Left ventricle myocardium superior (tissue), 1 donor: ENCODE data around the gene PKD2. TPM values are rescaled to one million over a fixed set of nuclear protein-coding genes. Genes with fewer than 3 reads are reported as not detected.
"Not testable (repeated sequence)": the region's sequence is repeated elsewhere in the genome, so short reads cannot be mapped to it uniquely, and the experiment has no call there.

Source experiments
- ATAC-seq: fragments of 200-7000 bp; cut with Tn5 transposase; one replicate; pipeline ENCODE4 v1.9.1; 2020; ENCODE audit warnings: mild to moderate bottlenecking, moderate library complexity
- DNase-seq: peaks from one replicate; pipeline ENCODE4 v3.0.0-alpha.2; 2020
- intact Hi-C: fragments of 100-400 bp; cut with micrococcal nuclease; formaldehyde crosslinking; loops from one replicate; pipeline ENCODE4 v1.11.0; 2022
- total RNA-seq: library from RNA; stranded (reverse); fragmentation: NEBNext Ultra II Directional; extraction: Animal tissue kit (Norgen Biotek cat#: 25700); gene quantifications from one replicate; pipeline ENCODE4 v1.2.1, GENCODE V29; 2021
- donor health status: DM: no; HTN: yes; CAD: no; lungs with severe emphysema.

The PKD2 gene
- total RNA-seq, 1 donor from 2014 or later: 13.3 TPM

DNA sequence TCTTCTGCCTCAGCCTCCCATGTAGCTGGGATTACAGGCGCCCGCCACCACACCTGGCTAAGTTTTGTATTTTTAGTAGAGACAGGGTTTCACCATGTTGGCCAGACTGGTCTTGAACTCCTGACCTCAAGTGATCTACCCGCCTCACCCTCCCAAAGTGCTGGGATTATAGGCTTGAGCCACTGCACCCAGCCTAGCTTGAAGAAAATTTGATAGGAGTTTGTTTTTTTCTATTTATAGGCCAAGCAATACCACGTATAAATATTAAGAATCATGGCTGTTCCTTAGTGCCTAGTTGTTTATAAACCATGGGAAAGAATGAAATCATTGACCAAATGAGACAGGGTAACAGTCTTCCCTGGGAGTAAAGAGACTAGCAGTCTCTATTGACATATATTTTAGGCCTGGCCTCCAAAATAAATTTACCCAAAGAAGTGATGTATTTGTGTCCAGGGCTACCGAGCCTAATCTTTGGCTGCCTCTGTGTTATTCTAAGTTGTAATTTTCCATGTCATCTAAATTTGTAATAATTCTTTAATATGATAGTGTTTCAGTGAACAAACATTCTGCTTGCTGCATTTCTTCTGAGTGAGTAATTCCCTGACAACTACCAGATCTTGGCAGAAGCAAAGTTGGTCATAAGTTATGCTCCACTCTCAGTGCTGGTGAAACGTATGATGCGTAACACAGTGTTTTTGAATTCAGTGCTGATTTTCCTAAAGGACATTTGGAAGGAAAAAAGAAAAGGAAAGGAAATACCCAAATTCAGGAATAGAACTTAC lies 10.3 kb downstream of the PKD2 start:
- intact Hi-C loops: no loop called here
- no peak for DNase-seq
- ATAC-seq: peak; percentile 94

DNA sequence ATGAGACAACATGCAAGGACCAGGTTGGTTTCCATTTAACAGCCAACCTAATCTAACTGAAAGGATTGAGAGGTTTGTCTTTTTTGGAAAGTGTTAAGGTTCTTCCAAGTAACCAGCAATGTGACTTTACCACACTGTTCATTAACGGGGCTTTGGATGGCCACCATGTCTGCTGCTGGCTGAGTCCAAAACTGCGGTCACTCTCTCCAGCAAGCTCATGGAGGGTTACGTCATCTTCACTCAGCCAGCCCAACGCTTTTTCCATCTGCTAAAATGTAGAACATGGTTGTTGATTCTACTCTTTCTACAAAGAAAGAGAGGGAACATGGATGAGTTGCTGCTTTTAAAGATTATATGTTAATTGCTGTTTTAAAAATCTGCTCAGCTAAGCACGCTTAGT lies 11.0 kb downstream of the PKD2 start:
- intact Hi-C loops: no loop called here
- DNase-seq: peak; percentile 39
- peak; percentile 79 for ATAC-seq

DNA sequence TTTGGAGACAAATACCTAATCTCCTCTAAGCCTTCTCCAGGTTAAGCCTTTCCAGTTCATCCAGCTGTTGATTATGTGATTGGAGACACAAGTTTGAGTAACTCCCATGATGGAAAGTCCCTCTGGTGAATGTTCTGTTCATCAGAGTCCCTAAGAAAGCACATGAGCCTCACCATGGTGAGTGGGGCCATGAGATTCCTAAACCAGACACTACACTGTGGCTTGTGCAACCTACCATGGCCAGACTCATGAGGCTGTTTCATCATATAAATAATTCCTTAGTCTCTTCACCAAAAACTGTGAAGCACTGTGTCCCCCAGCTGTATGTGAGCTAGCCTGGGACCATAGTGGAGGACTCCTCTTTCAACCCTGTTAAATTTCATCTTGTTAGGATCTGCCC lies 14.4 kb downstream of the PKD2 start:
- intact Hi-C loops: no loop called here
- no peak for ATAC-seq
- DNase-seq: no peak

DNA sequence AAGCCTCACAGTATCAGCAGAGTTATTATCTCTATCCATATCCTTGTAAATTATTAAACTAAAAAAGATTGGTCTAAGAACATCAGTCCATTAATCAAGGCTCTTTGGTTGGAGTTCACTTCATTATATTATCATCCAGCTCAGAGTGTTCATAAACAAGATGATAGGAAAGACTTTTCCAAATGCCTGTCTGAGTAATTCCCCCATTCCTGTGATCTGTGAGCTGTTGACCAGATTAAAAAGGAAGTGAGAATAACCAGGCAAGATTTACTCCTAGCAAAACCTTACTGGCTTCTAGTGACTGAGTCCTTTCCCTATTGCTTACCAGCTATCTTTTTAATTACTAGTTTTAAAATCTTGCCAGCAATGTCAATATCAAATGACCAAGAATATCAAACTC lies 14.9 kb downstream of the PKD2 start:
- ATAC-seq (no peak), DNase-seq (no peak)
- intact Hi-C loops: no loop called here

- DNase-seq, ATAC-seq, intact Hi-C loops: not testable (repeated sequence)
Observed at GRCh38 chr4:88025868-88026661, 18.6 kb downstream of the PKD2 start.

DNA sequence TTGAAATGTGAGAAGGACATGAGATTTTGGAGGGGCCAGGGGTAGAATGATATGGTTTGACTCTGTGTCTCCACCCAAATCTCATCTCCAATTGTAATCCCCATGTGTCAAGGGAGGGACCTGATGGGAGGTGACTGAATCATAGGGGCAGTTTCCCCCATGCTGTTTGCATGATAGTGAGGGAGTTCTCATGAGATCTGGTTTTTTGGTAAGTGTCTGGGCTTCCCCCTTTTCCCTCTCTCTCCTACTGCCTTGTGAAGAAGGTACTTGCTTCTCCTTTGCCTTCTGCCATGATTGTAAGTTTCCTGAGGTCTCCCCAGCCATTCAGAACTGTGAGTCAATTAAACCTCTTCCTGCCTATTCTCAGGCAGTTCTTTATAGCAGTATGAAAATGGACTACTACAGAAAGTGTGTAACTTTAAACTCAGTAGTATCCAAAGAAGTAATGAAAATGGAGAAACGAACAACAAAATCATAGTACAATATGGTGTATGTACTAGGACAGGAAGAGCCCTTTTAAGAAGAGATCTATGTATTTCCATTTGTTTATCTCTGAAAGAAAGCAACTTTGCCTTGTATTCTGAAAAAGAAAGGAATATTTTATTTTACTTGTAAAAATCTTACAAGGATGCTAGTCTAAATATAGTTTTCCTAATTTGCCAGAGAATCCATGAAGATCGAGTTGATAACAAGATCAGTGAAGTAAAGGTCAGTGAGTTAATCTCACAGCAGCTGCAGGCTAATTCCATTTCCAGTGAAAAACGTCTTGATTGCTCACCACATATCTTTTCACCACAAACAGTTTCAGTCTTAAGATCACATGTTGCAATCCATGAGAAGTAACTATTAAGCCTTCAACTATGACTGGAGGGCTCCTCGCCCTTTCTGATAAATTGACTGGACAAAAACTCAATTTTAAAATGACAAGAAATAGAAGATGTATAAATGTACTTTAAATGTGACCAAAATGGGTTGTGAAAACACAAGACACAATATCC lies 20.5 kb downstream of the PKD2 start:
- no peak for DNase-seq
- intact Hi-C loops: no loop called here
- peak; percentile 43 for ATAC-seq

GRCh38 chr4:88028946-88029345 lies 21.5 kb downstream of the PKD2 start:
- DNase-seq (no peak), ATAC-seq (no peak)
- intact Hi-C loops: no loop called here

DNA sequence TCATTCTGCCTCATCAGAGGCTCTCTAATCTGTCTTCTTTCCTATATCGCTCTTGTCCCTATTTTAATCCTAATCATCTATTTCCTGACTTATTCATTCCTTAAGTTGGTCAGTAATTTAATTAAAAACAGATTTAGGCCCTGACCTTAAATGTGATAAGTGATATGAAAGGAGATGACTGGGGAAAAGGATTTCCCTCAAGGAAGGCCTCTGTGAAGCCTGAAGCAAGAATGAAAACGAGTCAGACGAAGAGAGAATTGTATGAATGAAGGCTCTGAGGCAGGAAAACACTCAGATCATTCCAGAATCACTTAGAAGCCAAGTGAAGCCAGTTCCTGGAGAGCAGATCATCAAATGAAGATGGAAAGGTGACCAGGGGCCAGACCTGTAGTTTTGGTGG lies 22.1 kb downstream of the PKD2 start:
- no peak for ATAC-seq
- intact Hi-C loops: no loop called here
- DNase-seq: no peak

DNA sequence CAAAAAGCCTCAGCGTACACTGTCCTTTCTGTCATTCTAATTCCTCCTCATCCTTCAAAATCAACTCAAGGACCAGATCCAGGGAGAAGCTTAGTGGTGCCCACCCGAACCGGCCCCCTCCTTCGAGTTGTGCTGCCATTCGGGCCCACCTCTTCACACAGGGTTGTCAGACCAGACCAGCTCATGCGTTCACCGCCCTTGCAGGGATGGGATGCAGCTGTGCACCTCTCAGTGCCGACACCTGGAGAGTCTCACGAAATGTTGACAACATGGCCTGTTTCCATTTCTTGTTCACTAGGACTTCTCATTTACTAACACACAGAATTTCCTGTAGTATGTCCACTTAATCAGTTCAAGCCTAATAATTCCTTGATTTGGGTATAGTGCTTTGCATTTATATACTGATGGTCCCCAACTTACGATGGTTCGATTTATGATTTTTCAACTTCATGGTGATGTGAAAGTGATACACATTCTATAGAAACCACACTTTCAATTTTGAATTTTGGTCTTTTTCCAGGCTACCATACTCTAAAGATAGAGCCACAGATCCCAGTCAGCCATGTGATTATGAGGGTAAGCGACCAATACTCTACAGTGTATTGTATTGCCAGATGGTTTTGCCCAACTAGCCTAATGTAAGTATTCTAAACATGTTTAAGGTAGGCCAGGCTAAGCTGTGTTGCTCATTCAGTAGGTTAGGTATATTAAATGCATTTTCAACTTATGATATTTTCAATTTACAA lies 23.3 kb downstream of the PKD2 start:
- ATAC-seq (no peak), DNase-seq (no peak)
- intact Hi-C loops: loop anchor here (10.0 kb wide), 1 partner anchor 184 kb away; no protein-coding TSS in a partner anchor

DNA sequence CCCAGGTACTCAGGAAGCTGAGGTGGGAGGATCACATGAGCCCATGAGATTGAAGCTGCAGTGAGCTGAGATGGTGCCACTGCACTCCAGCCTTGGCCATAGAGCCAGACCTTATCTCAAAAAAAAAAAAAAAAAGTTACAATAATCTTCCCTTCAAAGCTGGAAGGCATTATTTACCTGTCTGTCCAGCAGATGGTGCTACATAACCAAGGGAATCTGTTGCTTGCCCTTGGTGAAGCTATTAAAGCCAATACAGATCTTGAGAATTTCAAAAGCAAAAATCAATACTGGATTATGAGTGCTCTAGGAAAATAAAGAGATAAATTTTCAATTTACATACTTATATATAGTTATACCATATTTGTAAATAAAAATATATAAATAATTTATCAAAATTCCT lies 25.9 kb downstream of the PKD2 start:
- ATAC-seq: peak; percentile 63
- intact Hi-C loops: loop anchor here (10.0 kb wide), 1 partner anchor 181 kb away; no protein-coding TSS in a partner anchor
- DNase-seq: no peak

DNA sequence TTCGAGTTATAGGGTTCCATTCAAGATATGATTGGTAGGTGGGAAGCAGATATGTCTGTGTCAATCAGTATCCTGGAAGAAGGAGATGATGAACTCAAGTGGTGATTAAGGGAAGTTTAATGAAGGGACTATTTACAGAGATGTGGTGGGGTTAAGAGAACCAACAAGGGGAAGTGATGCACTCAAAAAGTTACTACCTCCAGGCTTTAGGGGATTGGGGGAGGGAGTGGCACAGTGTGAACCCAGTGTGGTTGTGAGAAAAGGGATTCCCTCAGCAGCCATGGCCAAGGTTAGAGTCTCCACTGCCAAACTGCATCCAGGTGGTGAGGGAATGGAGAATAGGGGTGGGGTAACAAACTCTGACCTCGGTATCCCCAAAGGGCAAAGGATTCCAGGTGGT lies 27.9 kb downstream of the PKD2 start:
- ATAC-seq (no peak), DNase-seq (no peak)
- intact Hi-C loops: loop anchor here (10.0 kb wide), 1 partner anchor 180 kb away; no protein-coding TSS in a partner anchor

GRCh38 chr4:88037447-88037846 lies 30.0 kb downstream of the PKD2 start:
- DNase-seq (no peak), ATAC-seq (no peak)

DNA sequence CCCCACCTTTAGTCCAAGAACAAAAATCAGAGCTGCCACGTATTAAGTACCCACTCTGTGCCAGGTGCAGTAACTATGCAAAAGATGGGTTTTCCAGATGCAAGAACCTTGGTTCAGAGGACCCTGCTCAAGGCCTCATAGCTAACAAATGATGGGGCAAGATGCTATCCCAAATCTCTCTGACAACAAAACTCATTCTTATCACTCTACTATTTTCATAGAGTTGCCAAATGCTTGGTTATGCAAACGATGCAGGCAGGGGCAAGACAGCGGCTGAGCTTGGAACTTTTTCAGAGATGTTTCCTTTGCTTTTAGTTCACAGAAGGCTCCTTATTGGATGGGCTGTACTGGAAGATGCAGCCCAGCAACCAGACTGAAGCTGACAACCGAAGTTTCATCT lies 30.5 kb downstream of the PKD2 start:
- intact Hi-C loops: loop anchor here (10.0 kb wide), 1 partner anchor 177 kb away; no protein-coding TSS in a partner anchor

More at GRCh38 chr4:88037447-88037846, 30.0 kb downstream of the PKD2 start:
- intact Hi-C loops: loop anchor here (10.0 kb wide), 1 partner anchor 177 kb away; no protein-coding TSS in a partner anchor

DNA sequence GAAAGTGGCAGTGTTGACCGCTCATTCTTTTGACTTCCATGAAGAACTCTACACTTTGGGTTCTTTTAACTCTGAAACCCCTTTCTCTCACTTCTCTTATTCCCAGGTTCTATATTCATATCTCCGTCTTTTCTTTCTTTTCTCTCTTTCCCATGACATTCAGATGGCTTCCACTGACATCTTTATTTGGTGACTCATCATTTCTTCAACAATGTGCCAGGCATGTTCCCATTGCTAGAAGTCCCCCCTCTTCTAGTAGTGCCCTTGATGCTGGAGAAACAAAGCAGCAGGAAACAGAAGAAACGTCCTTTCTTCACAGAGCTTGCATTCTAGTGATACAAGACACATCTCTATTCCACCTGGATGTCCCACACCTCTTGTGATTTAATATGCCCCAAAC lies 33.3 kb downstream of the PKD2 start:
- DNase-seq (no peak), ATAC-seq (no peak)
- intact Hi-C loops: no loop called here

More for the DNA sequence above, 30.5 kb downstream of the PKD2 start:
- DNase-seq (no peak), ATAC-seq (no peak)

GRCh38 chr4:88041626-88042025 lies 34.2 kb downstream of the PKD2 start:
- intact Hi-C loops: no loop called here
- DNase-seq (no peak), ATAC-seq (peak; percentile 79)

GRCh38 chr4:88043001-88043400 lies 35.6 kb downstream of the PKD2 start:
- ATAC-seq: peak; percentile 17
- intact Hi-C loops: no loop called here

DNA sequence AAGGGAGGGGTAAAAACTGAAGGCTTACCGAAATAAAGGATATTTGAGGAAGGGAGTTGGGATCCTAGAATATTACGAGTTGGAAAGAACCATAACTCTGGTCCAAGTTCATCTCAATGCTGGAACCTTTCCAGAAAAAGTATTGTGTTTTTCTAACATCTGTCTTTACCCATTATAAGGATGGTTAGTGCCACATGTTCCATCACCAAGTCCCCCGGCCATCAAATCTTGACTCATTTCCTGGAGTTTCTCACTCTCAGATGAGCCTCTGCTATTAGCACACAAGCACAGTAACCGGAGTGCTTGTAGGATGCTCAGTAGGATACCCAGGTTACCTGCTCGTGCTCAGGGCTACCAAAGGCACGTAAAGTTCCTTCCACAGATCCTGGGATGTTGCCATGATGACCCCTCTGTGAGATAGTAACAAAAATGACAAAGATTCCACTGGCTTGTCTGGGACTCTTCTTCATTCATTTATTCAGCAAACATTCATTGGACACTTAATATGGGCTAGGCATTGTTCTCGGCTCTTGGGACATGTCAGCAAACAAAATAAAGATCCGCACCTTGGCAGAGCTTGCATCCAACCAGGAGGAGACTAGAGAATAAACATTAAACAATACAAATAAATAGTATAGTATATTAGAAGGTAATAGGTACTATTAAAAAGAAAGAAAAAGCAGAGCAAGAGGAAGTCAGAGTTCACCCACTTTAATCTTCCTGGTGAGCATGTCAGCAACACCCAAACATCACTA lies 36.3 kb downstream of the PKD2 start:
- ATAC-seq: no peak
- DNase-seq: no peak

More at GRCh38 chr4:88043001-88043400, 35.6 kb downstream of the PKD2 start:
- DNase-seq: no peak

GRCh38 chr4:88045021-88045420 lies 37.6 kb downstream of the PKD2 start:
- DNase-seq (no peak), ATAC-seq (no peak)
- intact Hi-C loops: no loop called here

More for the DNA sequence above, 36.3 kb downstream of the PKD2 start:
- intact Hi-C loops: no loop called here
